ENCODE measurements around the gene PTPRD. TPM values are rescaled to one million over a fixed set of nuclear protein-coding genes. Genes with fewer than 3 reads are reported as not detected.

PTPRD gene
- total RNA-seq, 2 experiments from 2014 or later: 0.03 TPM; not detected in 1

- Histone ChIP-seq H3K4me3 (ENCODE audit: low read depth, low read length, poor library complexity, severe bottlenecking) (no peak overlapping the region), H3K36me3 (ENCODE audit: insufficient read depth, low read length) (no peaks in the 10 kb centered on the region), H3K4me2 (ENCODE audit: low read length) (no peak overlapping the region), H3K9me3 (ENCODE audit: low read length) (peaks cover 3% of the 10 kb centered on the region; the same call in 1 of the 2 replicates), H2AFZ (ENCODE audit: low read length) (no peak overlapping the region), H3K79me2 (ENCODE audit: insufficient read depth, low read depth, low read length) (no peaks in the 10 kb centered on the region), H4K20me1 (ENCODE audit: insufficient read depth, low read length) (no peaks in the 10 kb centered on the region), H3K4me1 (ENCODE audit: insufficient read depth, low read length, poor library complexity, severe bottlenecking) (no peaks in the 10 kb centered on the region), H3K9me2 (ENCODE audit: insufficient read depth, low read length) (no peaks in the 10 kb centered on the region), H3K27ac (ENCODE audit: low read depth, low read length, poor library complexity, severe bottlenecking) (no peak overlapping the region)
- ChIA-PET CTCF (ENCODE audit: unreplicated experiment) (no interaction called here), POLR2A (interaction anchor here (0.6 kb wide), 1 partner anchor 577 kb away, joined by 4 read pairs; no protein-coding TSS in a partner anchor)
- BruUV-seq (replicated peaks): no TSS peak
- TF ChIP-seq CTCF (conservative IDR thresholded peaks at IDR 0.05; ENCODE audit: low read length) (peak; percentile 33; the same call in 1 of the 2 replicates), EZH2phosphoT487 (IDR thresholded peaks at IDR 0.05; ENCODE audit: borderline replicate concordance, low read depth, low read length) (no peak)
- intact Hi-C loops (cut with micrococcal nuclease; ENCODE audit: unreplicated experiment): no loop called here
- no peak for DNase-seq (ENCODE audit: low spot score)
Observed at GRCh38 chr9:9719373-9720112, 893.3 kb downstream of the PTPRD start.

GRCh38 chr9:9718691-9719090 is 894.1 kb downstream of the PTPRD start:
- ChIA-PET POLR2A (no interaction called here), CTCF (ENCODE audit: unreplicated experiment) (no interaction called here)
- no peak overlapping the region for H3K4me2 ChIP-seq (ENCODE audit: low read length)
- no peaks in the 10 kb centered on the region for H3K36me3 ChIP-seq (ENCODE audit: insufficient read depth, low read length)
- H3K4me3 ChIP-seq (ENCODE audit: low read depth, low read length, poor library complexity, severe bottlenecking): no peak overlapping the region
- H3K4me1 ChIP-seq (ENCODE audit: insufficient read depth, low read length, poor library complexity, severe bottlenecking): no peaks in the 10 kb centered on the region
- H3K9me3 ChIP-seq (ENCODE audit: low read length): peaks cover 3% of the 10 kb centered on the region; the same call in 1 of the 2 replicates
- intact Hi-C loops (cut with micrococcal nuclease; ENCODE audit: unreplicated experiment): no loop called here
- H2AFZ ChIP-seq (ENCODE audit: low read length): no peak overlapping the region
- H3K9me2 ChIP-seq (ENCODE audit: insufficient read depth, low read length): no peaks in the 10 kb centered on the region
- TF ChIP-seq CTCF (conservative IDR thresholded peaks at IDR 0.05; ENCODE audit: low read length): no peak
- no peak for TF ChIP-seq EZH2phosphoT487 (IDR thresholded peaks at IDR 0.05; ENCODE audit: borderline replicate concordance, low read depth, low read length)
- no peaks in the 10 kb centered on the region for H3K79me2 ChIP-seq (ENCODE audit: insufficient read depth, low read depth, low read length)
- no peaks in the 10 kb centered on the region for H4K20me1 ChIP-seq (ENCODE audit: insufficient read depth, low read length)
- no peak overlapping the region for H3K27ac ChIP-seq (ENCODE audit: low read depth, low read length, poor library complexity, severe bottlenecking)
- DNase-seq (ENCODE audit: low spot score): no peak
- no TSS peak for BruUV-seq (replicated peaks)

- CTCF ChIA-PET (ENCODE audit: unreplicated experiment): no interaction called here
- Histone ChIP-seq H3K36me3 (ENCODE audit: insufficient read depth, low read length) (no peaks in the 10 kb centered on the region), H3K4me2 (ENCODE audit: low read length) (no peak overlapping the region), H3K79me2 (ENCODE audit: insufficient read depth, low read depth, low read length) (no peaks in the 10 kb centered on the region), H2AFZ (ENCODE audit: low read length) (no peak overlapping the region), H3K9me2 (ENCODE audit: insufficient read depth, low read length) (no peaks in the 10 kb centered on the region), H3K4me3 (ENCODE audit: low read depth, low read length, poor library complexity, severe bottlenecking) (no peak overlapping the region), H4K20me1 (ENCODE audit: insufficient read depth, low read length) (no peaks in the 10 kb centered on the region), H3K27ac (ENCODE audit: low read depth, low read length, poor library complexity, severe bottlenecking) (no peak overlapping the region), H3K4me1 (ENCODE audit: insufficient read depth, low read length, poor library complexity, severe bottlenecking) (no peaks in the 10 kb centered on the region), H3K9me3 (ENCODE audit: low read length) (no peaks in the 10 kb centered on the region)
- BruUV-seq (replicated peaks): no TSS peak
- DNase-seq (ENCODE audit: low spot score): no peak
- intact Hi-C loops (cut with micrococcal nuclease; ENCODE audit: unreplicated experiment): no loop called here
- no peak for TF ChIP-seq CTCF (conservative IDR thresholded peaks at IDR 0.05; ENCODE audit: low read length)
- no peak for TF ChIP-seq EZH2phosphoT487 (IDR thresholded peaks at IDR 0.05; ENCODE audit: borderline replicate concordance, low read depth, low read length)
- POLR2A ChIA-PET: interaction anchor here (0.7 to 1.1 kb wide), 3 partner anchors 11 to 37 kb away, joined by 3 read pairs; no protein-coding TSS in a partner anchor
Observed at GRCh38 chr9:9679433-9679832, 933.4 kb downstream of the PTPRD start.

All from OCI-LY7 (cell line).